K562 (cell line): Measurements from ENCODE around the gene TJP3. TPM values are rescaled to one million over a fixed set of nuclear protein-coding genes. Genes with fewer than 3 reads are reported as not detected.
A peak's percentile ranks its signal among the peaks of the same experiment; 100 is the strongest.

Experiments
- ATAC-seq: fragments of 200-7000 bp; cut with Tn5 transposase; 3 replicates; pipeline ENCODE4 v1.9.1; 2020; ENCODE audit warnings: moderate library complexity
- BruUV-seq: library from RNA; stranded (reverse); fragments of 400-500 nt; replicated peaks from 2 replicates; lab custom pipeline; 2021; lab: Mats Ljungman, UMichigan
- CTCF ChIA-PET: fragments of 300-600 bp; formaldehyde crosslinking; extraction: SDS; loops from one replicate; lab custom pipeline; 2021; ENCODE audit warnings: low intra/inter-chr PET ratio; lab: Yijun Ruan, JAX
- POLR2A ChIA-PET: fragments of 300-600, 350-650 bp; sonication (Branson Sonifier 250); formaldehyde crosslinking; extraction: SDS; loops from one replicate; lab custom pipeline; 2021; ENCODE audit warnings: antibody characterized with exemption, inconsistent platforms; lab: Yijun Ruan, JAX
- DNase-seq, 4 experiments: peaks; one replicate each; pipeline versions ENCODE4 v3.0.0 to v3.0.0-alpha.2; 2011 to 2018; ENCODE audit warnings: low spot score in 3 of 4, mixed read lengths in 3 of 4; ENCODE audit errors: extremely low read depth in 1 of 4
- FAIRE-seq: peaks from 2 replicates; lab custom pipeline; 2011; peaks lifted over from hg19 to GRCh38; lab: Jason Lieb, UNC
- H2AFZ ChIP-seq: 2 replicates; pipeline ENCODE4 v1.6.0; 2011; ENCODE audit warnings: low read depth, low read length, control low read depth, inconsistent platforms
- H3K27ac ChIP-seq: fragments of 200-600 bp; 3 replicates; pipeline ENCODE4 v1.8.0; 2011; ENCODE audit warnings: low read depth, mild to moderate bottlenecking, control low read depth, inconsistent platforms, low read length, moderate library complexity, mixed read lengths; ENCODE audit errors: extremely low read depth
- H3K27me3 ChIP-seq, 2 experiments: fragments of 300-600 bp in 1 of 2; 2 replicates in 1 of 2; 3 replicates in 1 of 2; pipeline versions ENCODE4 v1.6.0 to v1.8.0; 2011; ENCODE audit warnings: inconsistent platforms in 2 of 2, low read length in 2 of 2, mild to moderate bottlenecking in 1 of 2, mixed read lengths in 1 of 2, moderate library complexity in 1 of 2; ENCODE audit not compliant: control insufficient read depth in 2 of 2, insufficient read depth in 2 of 2
- H3K36me3 ChIP-seq: fragments of 300-600 bp; 3 replicates; pipeline ENCODE4 v1.8.0; 2011; ENCODE audit warnings: mild to moderate bottlenecking, low read length, inconsistent platforms; ENCODE audit not compliant: control insufficient read depth, insufficient read depth
- H3K4me1 ChIP-seq, 2 experiments: fragments of 200-600 bp in 1 of 2; replicated peaks in 1 of 2; 2 replicates in 1 of 2; 3 replicates in 1 of 2; pipeline versions ENCODE4 v1.5.1 to v1.8.0; 2011; ENCODE audit warnings: inconsistent platforms in 2 of 2, low read length in 2 of 2, mild to moderate bottlenecking in 1 of 2, mixed read lengths in 1 of 2, moderate library complexity in 1 of 2; ENCODE audit not compliant: control insufficient read depth in 2 of 2, insufficient read depth in 2 of 2
- H3K4me2 ChIP-seq: 2 replicates; pipeline ENCODE4 v1.6.1; 2011; ENCODE audit warnings: low read length, control low read depth, inconsistent platforms, mixed read lengths; ENCODE audit not compliant: insufficient read depth
- H3K4me3 ChIP-seq: fragments of 200-600 bp; sonication (generic), shearing (Covaris generic); 2 replicates; pipeline ENCODE4 v1.5.1; 2016; ENCODE audit warnings: control low read depth, inconsistent platforms
- H3K79me2 ChIP-seq: fragments of 200-600 bp; 3 replicates; pipeline ENCODE4 v1.8.0; 2011; ENCODE audit warnings: low read length, inconsistent platforms; ENCODE audit not compliant: control insufficient read depth, insufficient read depth
- H3K9ac ChIP-seq, 2 experiments: 2 replicates each; pipeline versions ENCODE4 v1.6.0 to v1.6.1; 2011; ENCODE audit warnings: low read depth in 2 of 2, low read length in 2 of 2, control low read depth in 1 of 2, inconsistent platforms in 1 of 2, mild to moderate bottlenecking in 1 of 2, mixed read lengths in 1 of 2; ENCODE audit not compliant: insufficient read depth in 1 of 2
- H3K9me1 ChIP-seq: one replicate; pipeline ENCODE4 v1.6.0; 2011; ENCODE audit warnings: inconsistent platforms, mild to moderate bottlenecking, low read length, moderate library complexity; ENCODE audit not compliant: control insufficient read depth, insufficient read depth
- H3K9me3 ChIP-seq: replicated peaks from 2 replicates; pipeline ENCODE4 v1.5.1; 2011; ENCODE audit warnings: low read depth, low read length, inconsistent platforms; ENCODE audit not compliant: control insufficient read depth, insufficient read depth
- H4K20me1 ChIP-seq: replicated peaks from 2 replicates; pipeline ENCODE4 v1.6.1; 2011; ENCODE audit warnings: low read length, inconsistent platforms, mixed read lengths; ENCODE audit not compliant: control insufficient read depth, insufficient read depth
- ADNP ChIP-seq: fragments of 200-800 bp; sonication (Bioruptor generic); IDR thresholded peaks from 2 replicates; pipeline ENCODE4 v1.6.1; 2016; ENCODE audit warnings: missing genetic modification characterization, missing compliant biosample characterization
- CBX1 ChIP-seq: sonication (generic); IDR thresholded peaks from 2 replicates; pipeline ENCODE4 v1.6.1; 2016; ENCODE audit warnings: antibody characterized with exemption, low read depth, mild to moderate bottlenecking
- CBX3 ChIP-seq, 2 experiments: IDR thresholded peaks; 1 replicate in 1 of 2; 2 replicates in 1 of 2; pipeline ENCODE4 v1.6.1; 2012; ENCODE audit warnings: inconsistent platforms in 2 of 2, low read length in 2 of 2, borderline replicate concordance in 1 of 2, control low read depth in 1 of 2
- CBX5 ChIP-seq: IDR thresholded peaks from 2 replicates; pipeline ENCODE4 v1.6.1; 2014; ENCODE audit warnings: low read depth, borderline replicate concordance
- KDM1A ChIP-seq, 2 experiments: fragments of 450-650 bp; IDR thresholded peaks; 2 replicates each; pipeline ENCODE4 v1.6.1; 2016; ENCODE audit warnings: mild to moderate bottlenecking in 2 of 2
- NR1H2 ChIP-seq: sonication (generic); formaldehyde crosslinking; IDR thresholded peaks from 2 replicates; pipeline ENCODE4 v1.4.0; 2020; ENCODE audit warnings: mild to moderate bottlenecking, missing genetic modification reagents
- TRIM28 ChIP-seq: fragments of 450-650 bp; IDR thresholded peaks from 2 replicates; pipeline ENCODE4 v1.6.1; 2017
- XRCC5 ChIP-seq: fragments of 200-400 bp; formaldehyde crosslinking; IDR thresholded peaks from 2 replicates; pipeline ENCODE4 v1.6.1; 2017; ENCODE audit warnings: low read depth, mild to moderate bottlenecking, low read length
- ZNF707 ChIP-seq: fragments of 250-450 bp; sonication (Bioruptor Pico); conservative IDR thresholded peaks from 2 replicates; pipeline ENCODE4 v1.8.0; 2022; ENCODE audit warnings: inconsistent platforms, mild to moderate bottlenecking, moderate library complexity
- WGBS: fragments of 100-300 bp; shearing (Covaris generic); methylation state at CpG from one replicate; pipeline ENCODE4 v1.1.6; 2016; ENCODE audit warnings: low coverage, mixed read lengths; ENCODE audit not compliant: insufficient coverage; ENCODE audit errors: missing lambda C conversion rate; 5-methylcytosine and 5-hydroxymethylcytosine counted together
- in situ Hi-C: fragments of 300-500 bp; cut with MboI; formaldehyde crosslinking; loops from 4 replicates; pipeline ENCODE4 v1.15.0; 2018; ENCODE audit warnings: inconsistent platforms, mixed read lengths
- intact Hi-C: fragments of 100-400 bp; cut with micrococcal nuclease; formaldehyde crosslinking; loops from 2 replicates; pipeline ENCODE4 v1.14.2; 2022
- polyA plus RNA-seq, 8 experiments: library from polyadenylated mRNA; depleted of rRNA in 4 of 8; stranded (reverse) in 5 of 8; unstranded in 3 of 8; fragments of >200 nt; fragmentation: Nextera tagmentation in 2 of 8; fragmentation: Illumina TruSeq in 1 of 8; extraction: Ambion mirVana in 2 of 8; extraction: Trizol in 1 of 8; gene quantifications; 2 replicates each; pipeline versions ENCODE4 v1.2.1 to v1.2.3, GENCODE V29; 2011 to 2014; ENCODE audit warnings: inconsistent platforms in 1 of 8, missing spikeins in 1 of 8
- total RNA-seq, 7 experiments: library from RNA; depleted of rRNA in 6 of 7; stranded (reverse); fragments of >200 nt in 6 of 7; fragmentation: Illumina TruSeq in 2 of 7; extraction: Trizol in 2 of 7; gene quantifications; 2 replicates each; pipeline versions ENCODE4 v1.2.1 to v1.2.3, GENCODE V29; 2011 to 2021; ENCODE audit warnings: low replicate concordance in 1 of 7
- TF ChIP-seq, protein P1 (sequence below): fragments of 450-650 bp; formaldehyde crosslinking; IDR thresholded peaks from 2 replicates; pipeline ENCODE4 v1.4.0; 2020; ENCODE audit warnings: mild to moderate bottlenecking, mixed read lengths

TJP3 gene
- total and polyA plus RNA-seq, 9 of the 15 experiments (the other 6 are each of a cell fraction or from before 2014, with no cell fraction given), result 0.11 to 2.4 (median 0.57) TPM; not detected in 1

DNA sequence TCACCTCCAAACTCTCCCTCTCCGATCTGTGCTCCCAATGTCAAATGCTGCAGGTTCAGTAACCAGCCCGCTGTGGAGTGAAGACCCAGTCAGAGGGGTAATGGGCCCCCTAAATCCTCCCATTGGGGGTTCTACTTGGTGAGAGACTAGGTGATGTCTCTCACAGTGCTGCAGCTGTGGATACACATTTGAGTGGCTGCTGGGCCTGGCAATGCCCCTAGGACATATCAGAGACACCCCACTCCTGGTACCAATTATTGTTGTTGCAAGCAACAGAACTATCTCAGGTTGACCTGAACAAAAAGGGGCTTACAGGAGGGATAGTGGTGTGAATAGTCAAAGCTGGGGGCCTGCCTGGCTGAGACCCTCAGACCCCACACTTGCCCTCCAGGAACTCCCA, 73.4 kb downstream of the TJP3 start:
- H3K4me2 ChIP-seq, result no peak overlapping the region
- no peak overlapping the region for H2AFZ ChIP-seq
- peaks cover 0 to 45% of the 10 kb centered on the region in 2 experiments; a peak in 2 of 5 replicates for H3K4me1 ChIP-seq
- in situ Hi-C loops, result no loop called here
- H3K79me2 ChIP-seq, result peaks cover 18% of the 10 kb centered on the region
- intact Hi-C loops, result loop anchor here (10.0 kb wide), 1 partner anchor 63 kb away; no protein-coding TSS in a partner anchor
- H3K27ac ChIP-seq, result no peak overlapping the region
- DNase-seq (peak in 1 of 4 experiments; percentile 25), ATAC-seq (no peak), FAIRE-seq (no peak)
- H3K9me3 ChIP-seq, result peaks cover 20% of the 10 kb centered on the region
- peaks cover 28% of the 10 kb centered on the region; the same call in 2 of the 3 replicates for H3K36me3 ChIP-seq
- no peaks in the 10 kb centered on the region for H4K20me1 ChIP-seq
- H3K4me3 ChIP-seq, result no peak overlapping the region
- TF ChIP-seq CBX3 (IDR thresholded peaks at IDR 0.05; ENCODE audit: borderline replicate concordance in 1 of 2, low read length in 2 of 2) (peak; percentile 90 to 93), ZNF707 (CRISPR knock-in tag) (peak; percentile 99), XRCC5 (peak; percentile 34; the same call in 1 of the 2 replicates), KDM1A (IDR thresholded peaks at IDR 0.05) (0 out of 4 replicates have a peak, but pooled peaks of 1 of the 2 experiments have one; percentile 5), TRIM28 (peak; percentile 88), NR1H2 (CRISPR knock-in tag) (no peak), ADNP (tag) (peak; percentile 48; the same call in 1 of the 2 replicates), CBX1 (peak; percentile 81), CBX5 (peak; percentile 73; the same call in 1 of the 2 replicates)
- TF ChIP-seq, protein P1, sequence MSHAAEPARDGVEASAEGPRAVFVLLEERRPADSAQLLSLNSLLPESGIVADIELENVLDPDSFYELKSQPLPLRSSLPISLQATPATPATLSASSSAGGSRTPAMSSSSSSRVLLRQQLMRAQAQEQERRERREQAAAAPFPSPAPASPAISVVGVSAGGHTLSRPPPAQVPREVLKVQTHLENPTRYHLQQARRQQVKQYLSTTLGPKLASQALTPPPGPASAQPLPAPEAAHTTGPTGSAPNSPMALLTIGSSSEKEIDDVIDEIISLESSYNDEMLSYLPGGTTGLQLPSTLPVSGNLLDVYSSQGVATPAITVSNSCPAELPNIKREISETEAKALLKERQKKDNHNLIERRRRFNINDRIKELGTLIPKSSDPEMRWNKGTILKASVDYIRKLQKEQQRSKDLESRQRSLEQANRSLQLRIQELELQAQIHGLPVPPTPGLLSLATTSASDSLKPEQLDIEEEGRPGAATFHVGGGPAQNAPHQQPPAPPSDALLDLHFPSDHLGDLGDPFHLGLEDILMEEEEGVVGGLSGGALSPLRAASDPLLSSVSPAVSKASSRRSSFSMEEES, result no peak
- POLR2A ChIA-PET, result interaction anchor here (0.6 kb wide), 2 partner anchors 436 to 1776 kb away, joined by 3 read pairs; no protein-coding TSS in a partner anchor
- no TSS peak for BruUV-seq
- no peak overlapping the region for H3K9ac ChIP-seq
- WGBS, result 100% methylated on average over 2 of the region's 2 CpGs
- H3K27me3 ChIP-seq, result no peaks in the 10 kb centered on the region
- CTCF ChIA-PET, result no interaction called here
- no peaks in the 10 kb centered on the region for H3K9me1 ChIP-seq
